Astrocyte (in vitro differentiated cells and primary cell): ENCODE data around the gene CD5L. TPM values are rescaled to one million over a fixed set of nuclear protein-coding genes. Genes with fewer than 3 reads are reported as not detected.

Experiments used
- DNase-seq: peaks from one replicate; pipeline ENCODE4 v3.0.0-alpha.2; 2010; ENCODE audit warnings: low read depth
- FAIRE-seq: peaks from 2 replicates; lab custom pipeline; 2011; peaks lifted over from hg19 to GRCh38; lab: Jason Lieb, UNC
- H2AFZ ChIP-seq: 2 replicates; pipeline ENCODE4 v1.6.0; 2012; ENCODE audit warnings: low read depth, low read length, inconsistent platforms
- H3K27ac ChIP-seq: 2 replicates; pipeline ENCODE4 v1.5.1; 2011; ENCODE audit warnings: low read depth, low read length, inconsistent platforms
- H3K27me3 ChIP-seq: 2 replicates; pipeline ENCODE4 v1.6.0; 2011; ENCODE audit warnings: low read length, inconsistent platforms; ENCODE audit not compliant: insufficient read depth
- H3K36me3 ChIP-seq: 2 replicates; pipeline ENCODE4 v1.5.1; 2011; ENCODE audit warnings: low read length, inconsistent platforms; ENCODE audit not compliant: insufficient read depth
- H3K4me1 ChIP-seq: 2 replicates; pipeline ENCODE4 v1.5.1; 2011; ENCODE audit warnings: low read length, inconsistent platforms; ENCODE audit not compliant: insufficient read depth
- H3K4me2 ChIP-seq: 2 replicates; pipeline ENCODE4 v1.6.0; 2012; ENCODE audit warnings: low read length, inconsistent platforms
- H3K4me3 ChIP-seq: 2 replicates; pipeline ENCODE4 v1.5.1; 2011; ENCODE audit warnings: low read depth, mild to moderate bottlenecking, low read length, inconsistent platforms; ENCODE audit not compliant: insufficient read depth
- H3K79me2 ChIP-seq: 2 replicates; pipeline ENCODE4 v1.6.0; 2012; ENCODE audit warnings: mild to moderate bottlenecking, low read length, inconsistent platforms; ENCODE audit not compliant: insufficient read depth
- H3K9ac ChIP-seq: 2 replicates; pipeline ENCODE4 v1.6.0; 2012; ENCODE audit warnings: mild to moderate bottlenecking, low read length, inconsistent platforms
- H3K9me3 ChIP-seq: 2 replicates; pipeline ENCODE4 v1.5.1; 2012; ENCODE audit warnings: low read depth, mild to moderate bottlenecking, low read length, inconsistent platforms; ENCODE audit not compliant: insufficient read depth
- H4K20me1 ChIP-seq: 2 replicates; pipeline ENCODE4 v1.6.0; 2012; ENCODE audit warnings: low read length, inconsistent platforms; ENCODE audit not compliant: insufficient read depth
- H3K27ac Mint-ChIP-seq: one replicate; pipeline ENCODE4 v1.8.0; 2021; ENCODE audit warnings: mild to moderate bottlenecking, mixed read lengths; ENCODE audit not compliant: unreplicated experiment
- H3K27me3 Mint-ChIP-seq: one replicate; pipeline ENCODE4 v1.8.0; 2021; ENCODE audit warnings: low read depth, mixed read lengths; ENCODE audit not compliant: unreplicated experiment
- H3K36me3 Mint-ChIP-seq: one replicate; pipeline ENCODE4 v1.8.0; 2021; ENCODE audit warnings: low read depth, mixed read lengths; ENCODE audit not compliant: unreplicated experiment
- H3K4me1 Mint-ChIP-seq: one replicate; pipeline ENCODE4 v1.8.0; 2021; ENCODE audit warnings: low read depth, mixed read lengths; ENCODE audit not compliant: unreplicated experiment
- H3K4me3 Mint-ChIP-seq: one replicate; pipeline ENCODE4 v1.8.0; 2021; ENCODE audit warnings: mild to moderate bottlenecking, moderate library complexity, mixed read lengths; ENCODE audit not compliant: unreplicated experiment
- H3K9me3 Mint-ChIP-seq: one replicate; pipeline ENCODE4 v1.8.0; 2021; ENCODE audit warnings: mild to moderate bottlenecking, mixed read lengths; ENCODE audit not compliant: unreplicated experiment
- CTCF ChIP-seq: IDR thresholded peaks from 2 replicates; pipeline ENCODE4 v1.5.1; 2011; ENCODE audit warnings: low read depth, mild to moderate bottlenecking, inconsistent platforms, low read length, moderate library complexity; ENCODE audit not compliant: insufficient read depth
- EZH2 ChIP-seq: IDR thresholded peaks from 2 replicates; pipeline ENCODE4 v1.6.1; 2012; ENCODE audit warnings: mild to moderate bottlenecking, low read length, inconsistent platforms; ENCODE audit not compliant: insufficient read depth
- total RNA-seq: library from RNA; stranded (reverse); gene quantifications from 2 replicates; pipeline ENCODE4 v1.2.1, GENCODE V29; 2021

CD5L gene
- total RNA-seq, 1 donor from 2014 or later: not detected

GRCh38 chr1:157803851-157804250 lies 37.8 kb downstream of the CD5L start:
- peaks cover 4% of the 10 kb centered on the region for H3K4me1 Mint-ChIP-seq
- no peaks in the 10 kb centered on the region for H3K36me3 Mint-ChIP-seq
- no peak for TF ChIP-seq EZH2
- TF ChIP-seq CTCF: no peak
- H3K27me3 ChIP-seq: no peaks in the 10 kb centered on the region
- H3K4me3 Mint-ChIP-seq: no peak overlapping the region
- no peak overlapping the region for H3K4me3 ChIP-seq
- H3K27ac ChIP-seq: no peak overlapping the region
- H3K4me2 ChIP-seq: no peak overlapping the region
- peaks cover 1% of the 10 kb centered on the region for H3K9me3 Mint-ChIP-seq
- no peak overlapping the region for H3K9ac ChIP-seq
- no peak overlapping the region for H2AFZ ChIP-seq
- no peaks in the 10 kb centered on the region for H4K20me1 ChIP-seq
- FAIRE-seq (no peak), DNase-seq (no peak)
- H3K27ac Mint-ChIP-seq: no peak overlapping the region
- no peaks in the 10 kb centered on the region for H3K4me1 ChIP-seq
- peaks cover 30% of the 10 kb centered on the region for H3K27me3 Mint-ChIP-seq
- H3K9me3 ChIP-seq: no peaks in the 10 kb centered on the region
- no peaks in the 10 kb centered on the region for H3K79me2 ChIP-seq
- H3K36me3 ChIP-seq: no peaks in the 10 kb centered on the region

DNA sequence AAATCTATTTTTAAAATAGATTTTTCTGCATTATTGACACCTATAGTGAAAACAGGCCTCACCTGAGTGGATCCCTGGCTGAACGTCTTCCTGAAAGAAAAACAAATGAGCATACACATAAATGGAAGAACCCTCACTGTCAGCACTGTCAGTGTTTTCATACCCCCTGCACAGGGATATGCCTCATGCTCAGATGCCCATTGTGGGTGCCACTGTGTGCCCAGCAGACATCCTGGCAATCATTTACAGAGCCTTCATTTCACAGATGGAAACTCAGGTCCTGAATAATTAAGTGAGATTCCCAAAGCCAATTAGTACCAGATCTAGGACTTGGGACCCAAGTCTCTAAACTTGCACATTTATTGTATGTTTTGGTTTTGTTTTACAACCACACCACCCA lies 41.6 kb downstream of the CD5L start:
- DNase-seq (no peak), FAIRE-seq (no peak)
- no peak overlapping the region for H3K4me3 ChIP-seq
- H3K9ac ChIP-seq: no peak overlapping the region
- H3K27ac Mint-ChIP-seq: no peak overlapping the region
- no peaks in the 10 kb centered on the region for H3K4me1 Mint-ChIP-seq
- H2AFZ ChIP-seq: no peak overlapping the region
- peaks cover 10% of the 10 kb centered on the region for H3K27me3 Mint-ChIP-seq
- peaks cover 1% of the 10 kb centered on the region for H3K9me3 Mint-ChIP-seq
- H3K27me3 ChIP-seq: no peaks in the 10 kb centered on the region
- TF ChIP-seq EZH2 (no peak), CTCF (no peak)
- H3K79me2 ChIP-seq: no peaks in the 10 kb centered on the region
- H3K9me3 ChIP-seq: no peaks in the 10 kb centered on the region
- H4K20me1 ChIP-seq: no peaks in the 10 kb centered on the region
- no peaks in the 10 kb centered on the region for H3K4me1 ChIP-seq
- no peak overlapping the region for H3K4me2 ChIP-seq
- no peaks in the 10 kb centered on the region for H3K36me3 Mint-ChIP-seq
- no peaks in the 10 kb centered on the region for H3K36me3 ChIP-seq
- H3K4me3 Mint-ChIP-seq: no peak overlapping the region
- H3K27ac ChIP-seq: no peak overlapping the region

DNA sequence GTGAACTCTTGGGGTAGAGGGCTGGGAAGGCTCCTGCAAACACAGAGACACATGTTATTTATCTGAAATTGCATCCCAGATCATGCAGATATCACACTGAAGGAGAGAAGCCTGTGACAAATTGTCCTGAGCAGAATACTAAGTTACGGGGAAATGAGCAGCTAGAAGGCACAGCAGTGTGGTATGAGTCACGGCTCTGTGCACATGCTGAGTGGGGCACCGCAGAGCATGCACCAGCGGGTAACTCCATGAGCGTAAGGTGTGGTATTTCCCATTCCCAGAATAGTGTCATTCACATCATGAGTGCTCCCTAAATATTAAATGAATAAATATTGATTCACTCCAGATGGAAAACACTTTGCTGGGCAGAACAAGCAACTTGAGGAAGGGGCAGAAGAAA lies 43.4 kb downstream of the CD5L start:
- no peaks in the 10 kb centered on the region for H3K27me3 ChIP-seq
- H3K4me3 Mint-ChIP-seq: no peak overlapping the region
- no peak overlapping the region for H3K4me3 ChIP-seq

More for the DNA sequence above, 43.4 kb downstream of the CD5L start:
- H2AFZ ChIP-seq: no peak overlapping the region
- H3K9ac ChIP-seq: no peak overlapping the region
- no peaks in the 10 kb centered on the region for H3K4me1 Mint-ChIP-seq
- H3K4me1 ChIP-seq: no peaks in the 10 kb centered on the region
- H3K79me2 ChIP-seq: no peaks in the 10 kb centered on the region
- H3K9me3 Mint-ChIP-seq: peaks cover 3% of the 10 kb centered on the region
- DNase-seq: no peak
- H3K27ac ChIP-seq: no peak overlapping the region
- peaks cover 5% of the 10 kb centered on the region for H3K27me3 Mint-ChIP-seq
- TF ChIP-seq EZH2 (no peak), CTCF (no peak)
- no peak overlapping the region for H3K27ac Mint-ChIP-seq
- no peak for FAIRE-seq
- H4K20me1 ChIP-seq: no peaks in the 10 kb centered on the region
- H3K4me2 ChIP-seq: no peak overlapping the region
- H3K9me3 ChIP-seq: no peaks in the 10 kb centered on the region
- H3K36me3 Mint-ChIP-seq: no peaks in the 10 kb centered on the region
- H3K36me3 ChIP-seq: no peaks in the 10 kb centered on the region
